A673 (cell line): ENCODE measurements around the gene C17orf50. TPM values are rescaled to one million over a fixed set of nuclear protein-coding genes. Genes with fewer than 3 reads are reported as not detected.

Source experiments
- BruUV-seq: library from RNA; stranded (reverse); fragments of 400-500 nt; replicated peaks from 2 replicates; lab custom pipeline; 2021; lab: Mats Ljungman, UMichigan
- CTCF ChIA-PET: fragments of 300-600 bp; sonication (Branson Sonifier 250); formaldehyde crosslinking; loops from one replicate; lab custom pipeline; 2022; ENCODE audit warnings: antibody characterized with exemption; lab: Charles Lee
- POLR2A ChIA-PET: fragments of 300-600 bp; sonication (Branson Sonifier 250); formaldehyde crosslinking; loops from one replicate; lab custom pipeline; 2022; ENCODE audit warnings: antibody characterized with exemption; ENCODE audit not compliant: low non-redundant PET; lab: Charles Lee
- DNase-seq: peaks from one replicate; pipeline ENCODE4 v3.0.0-alpha.2; 2015; ENCODE audit warnings: low spot score
- H3K27ac ChIP-seq: fragments of 200-600 bp; sonication (generic); 2 replicates; pipeline ENCODE4 v1.5.1; 2016; ENCODE audit warnings: mixed run types, low read depth, mild to moderate bottlenecking, mixed read lengths, antibody characterized with exemption, low read length; ENCODE audit not compliant: poor library complexity, severe bottlenecking
- H3K27me3 ChIP-seq: fragments of 200-600 bp; sonication (generic); replicated peaks from 2 replicates; pipeline ENCODE4 v1.6.1; 2017; ENCODE audit warnings: mixed run types, low read depth, mild to moderate bottlenecking, mixed read lengths, antibody characterized with exemption, low read length; ENCODE audit not compliant: insufficient read depth, poor library complexity
- H3K36me3 ChIP-seq: fragments of 200-600 bp; sonication (generic); 2 replicates; pipeline ENCODE4 v1.6.1; 2016; ENCODE audit warnings: mixed run types, mild to moderate bottlenecking, mixed read lengths, antibody characterized with exemption, low read length; ENCODE audit not compliant: insufficient read depth, poor library complexity, severe bottlenecking
- H3K4me1 ChIP-seq: fragments of 200-600 bp; sonication (generic); 2 replicates; pipeline ENCODE4 v1.6.1; 2017; ENCODE audit warnings: mixed run types, mild to moderate bottlenecking, mixed read lengths, antibody characterized with exemption, low read length; ENCODE audit not compliant: insufficient read depth, poor library complexity, severe bottlenecking
- H3K4me3 ChIP-seq: fragments of 200-600 bp; sonication (generic); 2 replicates; pipeline ENCODE4 v1.5.1; 2016; ENCODE audit warnings: low read depth, mixed run types, mild to moderate bottlenecking, mixed read lengths, low read length; ENCODE audit not compliant: poor library complexity, severe bottlenecking
- H3K9me3 ChIP-seq: fragments of 200-600 bp; sonication (generic); 2 replicates; pipeline ENCODE4 v1.6.1; 2016; ENCODE audit warnings: mixed run types, low read depth, mild to moderate bottlenecking, mixed read lengths, antibody characterized with exemption, low read length; ENCODE audit not compliant: poor library complexity, severe bottlenecking
- CTCF ChIP-seq: fragments of 300-800, 200-600 bp; sonication (generic); conservative IDR thresholded peaks from 2 replicates; pipeline ENCODE4 v1.5.1; 2017; ENCODE audit warnings: low read depth, mild to moderate bottlenecking, antibody characterized with exemption, low read length, moderate library complexity, mixed read lengths
- EZH2 ChIP-seq: fragments of 200-600 bp; sonication (generic); IDR thresholded peaks from 2 replicates; pipeline ENCODE4 v1.6.1; 2017; ENCODE audit warnings: borderline replicate concordance, low read depth, mild to moderate bottlenecking, mixed read lengths, antibody characterized with exemption, low read length; ENCODE audit not compliant: poor library complexity, severe bottlenecking
- intact Hi-C: fragments of 100-400 bp; cut with micrococcal nuclease; formaldehyde crosslinking; loops from one replicate; pipeline ENCODE4 v1.10.0; 2022; ENCODE audit not compliant: unreplicated experiment
- total RNA-seq: library from RNA; stranded (reverse); gene quantifications from 2 replicates; pipeline ENCODE4 v1.2.3, GENCODE V29; 2021

Gene C17orf50
- total RNA-seq, 1 experiment from 2014 or later = not detected

GRCh38 chr17:35716897-35717465, 43.7 kb upstream of the C17orf50 start:
- Histone ChIP-seq H3K4me1 (no peaks in the 10 kb centered on the region), H3K4me3 (no peak overlapping the region), H3K36me3 (peaks cover 3% of the 10 kb centered on the region), H3K9me3 (no peaks in the 10 kb centered on the region), H3K27ac (no peak overlapping the region), H3K27me3 (no peaks in the 10 kb centered on the region)
- no peak for DNase-seq
- intact Hi-C loops = no loop called here
- CTCF ChIA-PET = no interaction called here
- TF ChIP-seq CTCF (no peak), EZH2 (no peak)
- POLR2A ChIA-PET = no interaction called here
- BruUV-seq = no TSS peak

GRCh38 chr17:35717475-35717874, 43.2 kb upstream of the C17orf50 start:
- Histone ChIP-seq H3K4me1 (no peaks in the 10 kb centered on the region), H3K36me3 (peaks cover 3% of the 10 kb centered on the region), H3K4me3 (no peak overlapping the region), H3K27ac (no peak overlapping the region), H3K9me3 (no peaks in the 10 kb centered on the region), H3K27me3 (no peaks in the 10 kb centered on the region)
- no peak for TF ChIP-seq CTCF
- no peak for TF ChIP-seq EZH2
- BruUV-seq = no TSS peak
- CTCF ChIA-PET = no interaction called here
- DNase-seq = no peak
- POLR2A ChIA-PET = no interaction called here
- intact Hi-C loops = no loop called here

- DNase-seq = no peak
- no TSS peak for BruUV-seq
- no peaks in the 10 kb centered on the region for H3K27me3 ChIP-seq
- peaks cover 6% of the 10 kb centered on the region for H3K36me3 ChIP-seq
- no peaks in the 10 kb centered on the region for H3K9me3 ChIP-seq
- H3K27ac ChIP-seq = no peak overlapping the region
- no peak overlapping the region for H3K4me3 ChIP-seq
- H3K4me1 ChIP-seq = peaks cover 12% of the 10 kb centered on the region
- intact Hi-C loops = no loop called here
- ChIA-PET POLR2A (no interaction called here), CTCF (no interaction called here)
- no peak for TF ChIP-seq CTCF
- TF ChIP-seq EZH2 = no peak
Observed at GRCh38 chr17:35723735-35724134, 37.0 kb upstream of the C17orf50 start.
